LNCAP (cell line): Measurements from ENCODE around the gene TRIP11.

Experiments
- CTCF ChIP-seq: fragments of 450-650 bp; IDR thresholded peaks from 2 replicates; pipeline ENCODE4 v1.5.1; 2017; ENCODE audit warnings: mild to moderate bottlenecking

The TRIP11 gene

DNA sequence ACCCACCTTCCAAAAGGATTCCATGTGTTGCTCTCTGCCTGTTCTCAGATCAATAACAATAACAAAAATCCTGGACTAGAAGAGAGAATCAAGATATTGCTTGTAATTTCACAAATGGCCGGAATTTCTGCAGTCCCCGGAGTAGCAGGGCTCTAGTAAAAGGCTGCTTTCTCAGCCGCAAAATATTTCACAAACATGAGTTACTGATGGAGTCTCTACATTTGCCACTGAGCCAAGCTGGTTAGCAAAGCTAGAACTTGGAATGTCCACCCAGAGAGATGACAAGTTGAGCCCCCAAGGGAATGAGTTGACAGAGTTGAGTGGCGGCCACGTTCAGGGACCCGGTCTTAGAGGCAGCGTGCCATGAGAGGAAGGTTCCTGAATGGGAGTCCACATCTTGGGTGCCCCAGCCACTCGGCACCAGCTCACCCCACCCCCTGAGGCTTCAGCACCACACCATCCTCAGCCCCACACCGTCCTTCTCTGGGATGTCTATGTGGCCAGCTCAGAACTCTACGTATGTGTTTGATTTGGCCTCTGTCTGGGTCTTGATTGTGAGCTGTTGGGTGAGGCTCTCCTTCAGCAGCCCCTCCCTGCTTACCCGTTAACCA, 108.3 kb downstream of the TRIP11 start:
- no peak for TF ChIP-seq CTCF

- no peak for TF ChIP-seq CTCF
These were observed 110.2 kb downstream of the TRIP11 start for GRCh38 chr14:91929700-91930099.

DNA sequence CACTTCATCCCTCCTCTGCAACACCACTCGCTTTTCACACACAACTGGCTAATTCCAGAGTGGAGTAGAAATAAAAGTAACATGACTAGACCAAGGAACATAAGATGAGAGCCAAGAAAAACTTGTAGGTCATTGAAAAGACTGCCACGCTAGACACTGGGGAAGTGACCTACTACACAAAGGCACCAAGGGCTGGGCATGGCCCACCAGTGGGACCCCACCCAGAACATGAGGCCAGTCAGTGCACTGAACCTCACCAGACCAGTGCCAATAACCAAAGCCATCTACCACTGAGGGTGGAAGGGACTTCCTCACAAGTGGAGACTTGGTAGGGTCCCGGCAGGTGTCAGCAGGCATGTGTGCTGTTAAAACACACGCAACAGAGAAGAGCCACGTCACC, 112.1 kb downstream of the TRIP11 start:
- TF ChIP-seq CTCF: no peak

- no peak for TF ChIP-seq CTCF
These were observed 112.7 kb downstream of the TRIP11 start for GRCh38 chr14:91927191-91927590.

- no peak for TF ChIP-seq CTCF
These were observed 113.5 kb downstream of the TRIP11 start for GRCh38 chr14:91926131-91926890.

GRCh38 chr14:91925727-91926121, 114.1 kb downstream of the TRIP11 start:
- no peak for TF ChIP-seq CTCF

DNA sequence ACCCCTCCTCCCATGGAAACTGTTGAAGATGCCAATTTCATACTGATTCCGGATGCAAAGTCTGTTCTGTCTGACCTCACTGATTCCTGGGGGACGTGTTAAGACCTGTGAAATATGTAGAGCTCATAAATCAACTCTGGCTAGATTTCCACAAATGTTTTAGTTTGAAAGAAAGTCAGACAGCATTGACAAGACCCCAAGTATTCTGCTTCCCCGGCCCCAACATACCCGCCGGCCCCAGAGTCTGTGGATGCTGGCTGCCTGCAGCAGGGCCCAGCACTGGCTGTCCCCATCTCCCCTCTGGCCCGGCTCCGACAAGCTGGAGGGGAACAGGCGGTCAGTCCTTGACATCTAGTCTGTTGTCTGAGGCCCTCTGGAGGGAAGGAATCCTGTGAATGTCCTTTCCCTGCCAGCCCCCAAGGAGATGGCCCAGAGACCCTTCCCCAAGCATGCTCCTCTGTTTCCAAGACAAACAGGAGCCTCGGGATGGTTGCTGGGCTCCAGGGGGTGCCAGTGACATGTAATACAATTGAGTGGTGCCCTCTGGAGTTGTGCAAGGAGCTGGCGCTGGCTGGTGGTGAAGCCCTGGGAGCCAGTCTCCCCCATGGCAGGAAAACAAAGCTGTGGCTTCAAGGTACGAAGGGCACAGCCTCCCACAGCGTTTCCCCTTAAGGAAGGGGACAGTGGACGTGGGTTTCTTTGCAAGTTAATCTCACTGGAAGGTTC, 114.7 kb downstream of the TRIP11 start:
- no peak for TF ChIP-seq CTCF
